ENCODE data around the gene ARMH2.
"Not testable (repeated sequence)": the region's sequence is repeated elsewhere in the genome, so short reads cannot be mapped to it uniquely, and the experiment has no call there.

ARMH2 gene

GRCh38 chr6:24809728-24810127 is 11.0 kb upstream of the ARMH2 start:
- DNase-seq = no peak

- DNase-seq = no peak
These were observed 8.9 kb upstream of the ARMH2 start for GRCh38 chr6:24807584-24807983.

- DNase-seq = no peak
These were observed 3.7 kb upstream of the ARMH2 start for GRCh38 chr6:24802271-24803059.

GRCh38 chr6:24799541-24799915 is 811 bp upstream of the ARMH2 start:
- DNase-seq = no peak

- no peak for DNase-seq
These were observed 1.0 kb downstream of the ARMH2 start for GRCh38 chr6:24797596-24798216.

GRCh38 chr6:24796616-24797290 is 2.0 kb downstream of the ARMH2 start:
- DNase-seq = no peak

- no peak for DNase-seq
These were observed 3.6 kb downstream of the ARMH2 start for GRCh38 chr6:24795106-24795505.

GRCh38 chr6:24788031-24788665 is 10.6 kb downstream of the ARMH2 start:
- no peak for DNase-seq

GRCh38 chr6:24780206-24780605 is 18.5 kb downstream of the ARMH2 start:
- DNase-seq = no peak

- no peak for DNase-seq
These were observed 19.2 kb downstream of the ARMH2 start for GRCh38 chr6:24779416-24780016.

GRCh38 chr6:24778878-24779277 is 19.8 kb downstream of the ARMH2 start:
- DNase-seq = no peak

- DNase-seq = no peak
These were observed 20.6 kb downstream of the ARMH2 start for GRCh38 chr6:24778121-24778520.

- no peak for DNase-seq
These were observed 21.5 kb downstream of the ARMH2 start for GRCh38 chr6:24777227-24777626.

- DNase-seq = no peak
These were observed 23.1 kb downstream of the ARMH2 start for GRCh38 chr6:24775520-24776058.

- peak; percentile 96 for DNase-seq
These were observed 23.8 kb downstream of the ARMH2 start, which contains the start of gene GMNN for GRCh38 chr6:24774696-24775519. TSS of gene GMNN (plus strand) at chr6:24774937. CDS start at chr6:24777247, 2,310 bp downstream.

- DNase-seq = no peak
These were observed 30.4 kb downstream of the ARMH2 start for GRCh38 chr6:24768361-24768760.

- DNase-seq = no peak
These were observed 31.8 kb downstream of the ARMH2 start for GRCh38 chr6:24766680-24767462.

GRCh38 chr6:24765968-24766367 is 32.7 kb downstream of the ARMH2 start:
- DNase-seq = not testable (repeated sequence)

- DNase-seq = not testable (repeated sequence)
These were observed 33.6 kb downstream of the ARMH2 start for GRCh38 chr6:24764833-24765828.

- no peak for DNase-seq
These were observed 35.1 kb downstream of the ARMH2 start for GRCh38 chr6:24763578-24763977.

All from CD4-positive, alpha-beta T cell treated with Interferon gamma for 1 hour (primary cell).